Measurements from ENCODE around the gene AHRR. TPM values are rescaled to one million over a fixed set of nuclear protein-coding genes. Genes with fewer than 3 reads are reported as not detected.

AHRR gene
- total RNA-seq, 1 donor = 31.9 TPM

GRCh38 chr5:355379-355935 lies 33.9 kb downstream of the AHRR start:
- TF ChIP-seq CTCF (IDR thresholded peaks at IDR 0.05; ENCODE audit: insufficient read depth, low read length) = no peak
- no peak for DNase-seq (ENCODE audit: low read depth)
- H3K4me3 ChIP-seq (ENCODE audit: low read depth, low read length) = no peak overlapping the region

DNA sequence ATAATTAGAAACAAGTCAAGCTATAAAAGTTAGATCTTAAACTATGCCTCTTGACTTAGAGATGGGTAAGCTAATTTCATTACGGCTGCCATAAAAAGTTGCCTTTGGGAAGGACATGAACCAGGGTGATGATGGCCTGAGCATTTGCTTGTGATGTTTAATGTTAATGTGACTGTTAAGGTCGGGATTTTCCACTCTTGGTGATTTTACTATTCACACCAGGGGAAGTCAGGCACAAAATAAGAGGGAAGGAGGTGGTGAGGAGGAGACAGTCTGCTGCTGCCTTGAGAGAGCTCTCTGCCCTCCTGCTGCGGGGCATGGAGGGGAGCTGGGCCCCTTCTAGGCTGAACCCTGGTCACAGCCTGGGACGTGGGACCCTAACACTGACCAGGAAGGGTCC lies 34.4 kb downstream of the AHRR start:
- DNase-seq (ENCODE audit: low read depth) = no peak
- TF ChIP-seq CTCF (IDR thresholded peaks at IDR 0.05; ENCODE audit: insufficient read depth, low read length) = no peak
- H3K4me3 ChIP-seq (ENCODE audit: low read depth, low read length) = no peak overlapping the region

- H3K4me3 ChIP-seq (ENCODE audit: low read depth, low read length) = no peak overlapping the region
- no peak for DNase-seq (ENCODE audit: low read depth)
- no peak for TF ChIP-seq CTCF (IDR thresholded peaks at IDR 0.05; ENCODE audit: insufficient read depth, low read length)
Observed at GRCh38 chr5:359301-359897, 37.9 kb downstream of the AHRR start.

- H3K4me3 ChIP-seq (ENCODE audit: low read depth, low read length) = no peak overlapping the region
- DNase-seq (ENCODE audit: low read depth) = no peak
- no peak for TF ChIP-seq CTCF (IDR thresholded peaks at IDR 0.05; ENCODE audit: insufficient read depth, low read length)
Observed at GRCh38 chr5:360257-361027, 38.9 kb downstream of the AHRR start.

GRCh38 chr5:362189-362588 lies 40.7 kb downstream of the AHRR start:
- H3K4me3 ChIP-seq (ENCODE audit: low read depth, low read length) = no peak overlapping the region
- no peak for DNase-seq (ENCODE audit: low read depth)
- no peak for TF ChIP-seq CTCF (IDR thresholded peaks at IDR 0.05; ENCODE audit: insufficient read depth, low read length)

- no peak overlapping the region for H3K4me3 ChIP-seq (ENCODE audit: low read depth, low read length)
- TF ChIP-seq CTCF (IDR thresholded peaks at IDR 0.05; ENCODE audit: insufficient read depth, low read length) = no peak
- no peak for DNase-seq (ENCODE audit: low read depth)
Observed at GRCh38 chr5:362978-363765, 41.7 kb downstream of the AHRR start.

All from fibroblast of the aortic adventitia (primary cell).